GM12864 (cell line): ENCODE measurements around the gene EDN1.

ENCODE experiments used
- DNase-seq: peaks from one replicate; pipeline ENCODE4 v3.0.0-alpha.2; 2011; ENCODE audit warnings: low read depth
- H3K4me3 ChIP-seq: 2 replicates; pipeline ENCODE4 v1.5.1; 2011; ENCODE audit warnings: mild to moderate bottlenecking, low read depth, low read length, control low read depth
- CTCF ChIP-seq: IDR thresholded peaks from 2 replicates; pipeline ENCODE4 v1.5.1; 2011; ENCODE audit warnings: low read depth, mild to moderate bottlenecking, moderate library complexity, low read length, control low read depth, inconsistent platforms; ENCODE audit errors: missing control alignments

Gene EDN1

GRCh38 chr6:12293931-12294807 lies 4.0 kb downstream of the EDN1 start:
- no peak for DNase-seq
- no peak overlapping the region for H3K4me3 ChIP-seq
- no peak for TF ChIP-seq CTCF

- no peak for DNase-seq
- H3K4me3 ChIP-seq = no peak overlapping the region
Observed at GRCh38 chr6:12294851-12295536, 4.8 kb downstream of the EDN1 start.

GRCh38 chr6:12295558-12296254 lies 5.5 kb downstream of the EDN1 start:
- DNase-seq = no peak
- no peak overlapping the region for H3K4me3 ChIP-seq
- TF ChIP-seq CTCF = no peak

More at GRCh38 chr6:12294851-12295536, 4.8 kb downstream of the EDN1 start:
- no peak for TF ChIP-seq CTCF

GRCh38 chr6:12296255-12296573 lies 6.1 kb downstream of the EDN1 start:
- DNase-seq = no peak
- no peak for TF ChIP-seq CTCF
- no peak overlapping the region for H3K4me3 ChIP-seq

- H3K4me3 ChIP-seq = no peak overlapping the region
- no peak for DNase-seq
- no peak for TF ChIP-seq CTCF
Observed at GRCh38 chr6:12296604-12297003, 6.4 kb downstream of the EDN1 start.

GRCh38 chr6:12297363-12298016 lies 7.3 kb downstream of the EDN1 start:
- no peak overlapping the region for H3K4me3 ChIP-seq
- no peak for TF ChIP-seq CTCF
- no peak for DNase-seq
